Spleen (tissue), 11 donors: Measurements from ENCODE around the gene NAT14. TPM values are rescaled to one million over a fixed set of nuclear protein-coding genes. Genes with fewer than 3 reads are reported as not detected.

Experiments
- DNase-seq: peaks from one replicate; pipeline ENCODE4 v3.0.0-alpha.2; 2020
- H3K27ac ChIP-seq, 8 donors: fragments of 200-600 bp; sonication (generic) in 7 of 8; 1 replicate in 4 of 8; 2 replicates in 4 of 8; pipeline versions ENCODE4 v1.5.0 to v1.8.0; 2016 to 2021; ENCODE audit warnings: inconsistent platforms in 4 of 8, mild to moderate bottlenecking in 4 of 8, moderate library complexity in 1 of 8
- H3K27me3 ChIP-seq, 7 donors: fragments of 200-600 bp; sonication (generic) in 6 of 7; replicated peaks in 1 of 7; 1 replicate in 4 of 7; 2 replicates in 3 of 7; pipeline versions ENCODE4 v1.5.0 to v1.8.0; 2016 to 2021; ENCODE audit warnings: inconsistent platforms in 3 of 7, mild to moderate bottlenecking in 1 of 7
- H3K36me3 ChIP-seq, 6 donors: fragments of 200-600 bp; sonication (generic) in 5 of 6; 1 replicate in 4 of 6; 2 replicates in 2 of 6; pipeline versions ENCODE4 v1.5.0 to v1.8.0; 2016 to 2021; ENCODE audit warnings: inconsistent platforms in 2 of 6
- H3K4me1 ChIP-seq, 6 donors: fragments of 200-600 bp; sonication (generic) in 5 of 6; 1 replicate in 3 of 6; 2 replicates in 3 of 6; pipeline versions ENCODE4 v1.5.0 to v1.8.0; 2016 to 2021; ENCODE audit warnings: inconsistent platforms in 3 of 6
- H3K4me3 ChIP-seq, 8 donors: fragments of 200-600 bp; sonication (generic) in 7 of 8; 1 replicate in 4 of 8; 2 replicates in 4 of 8; pipeline versions ENCODE4 v1.5.0 to v1.8.0; 2016 to 2021; ENCODE audit warnings: inconsistent platforms in 4 of 8, mild to moderate bottlenecking in 4 of 8, moderate library complexity in 2 of 8
- H3K9me3 ChIP-seq, 8 donors: fragments of 200-600 bp; sonication (generic) in 7 of 8; 1 replicate in 4 of 8; 2 replicates in 4 of 8; pipeline versions ENCODE4 v1.5.0 to v1.8.0; 2016 to 2021; ENCODE audit warnings: inconsistent platforms in 4 of 8
- CTCF ChIP-seq, 11 experiments: fragments of 200-600 bp in 7 of 11; fragments of 450-650 bp in 4 of 11; sonication (generic) in 4 of 11; IDR thresholded peaks in 8 of 11; conservative IDR thresholded peaks in 3 of 11; 1 replicate in 7 of 11; 2 replicates in 4 of 11; pipeline versions ENCODE4 v1.4.0 to v1.8.0; 2016 to 2021; ENCODE audit warnings: antibody characterized with exemption in 11 of 11, inconsistent platforms in 4 of 11, mild to moderate bottlenecking in 1 of 11
- POLR2A ChIP-seq, 3 donors: fragments of 450-650 bp; IDR thresholded peaks; one replicate each; pipeline ENCODE4 v1.5.1; 2017; ENCODE audit warnings: antibody characterized with exemption in 3 of 3, mild to moderate bottlenecking in 1 of 3
- POLR2AphosphoS5 ChIP-seq, 3 donors: sonication (generic); formaldehyde crosslinking; IDR thresholded peaks; one replicate each; pipeline ENCODE4 v1.5.1; 2017; ENCODE audit warnings: antibody characterized with exemption in 3 of 3
- WGBS, 5 donors: extraction: QIAGEN DNeasy Blood & Tissue Kit in 3 of 5; methylation state at CpG; one replicate each; pipeline versions ENCODE4 v1.1.5 to v1.1.7; 2013 to 2018; 5-methylcytosine and 5-hydroxymethylcytosine counted together
- intact Hi-C: fragments of 100-400 bp; cut with DNase I; formaldehyde crosslinking; loops from one replicate; pipeline ENCODE4 v1.15.0; 2023; ENCODE audit warnings: low total_unique reads
- polyA plus RNA-seq, 3 donors: library from polyadenylated mRNA; stranded (reverse); fragments of 200-250 nt; gene quantifications; one replicate each; pipeline ENCODE4 v1.2.1, GENCODE V29; 2013
- total RNA-seq, 7 donors: library from RNA; depleted of rRNA in 3 of 7; stranded (reverse); fragments of >200 nt in 3 of 7; fragmentation: NEBNext Ultra II Directional in 4 of 7; extraction: Animal tissue kit (Norgen Biotek cat#: 25700) in 4 of 7; gene quantifications; one replicate each; pipeline versions ENCODE4 v1.1.0 to v1.2.1, GENCODE V29; 2016 to 2021
- donor health status: healthy with polysubstance abuse.
- donor health status: DM: no; HTN: no; CAD: no; lungs with moderate emphysema.
- donor health status: DM: no; HTN: no; CAD: no.
- donor health status: Bipolar disorder and iron deficiency.
- donor health status: healthy.
- donor health status: DM: no; HTN: no; CAD: no.
- donor health status: DM: yes; HTN: yes; CAD: no.

Gene NAT14
- total and polyA plus RNA-seq, 10 donors: 1.9 to 17.7 (median 8.2) TPM

DNA sequence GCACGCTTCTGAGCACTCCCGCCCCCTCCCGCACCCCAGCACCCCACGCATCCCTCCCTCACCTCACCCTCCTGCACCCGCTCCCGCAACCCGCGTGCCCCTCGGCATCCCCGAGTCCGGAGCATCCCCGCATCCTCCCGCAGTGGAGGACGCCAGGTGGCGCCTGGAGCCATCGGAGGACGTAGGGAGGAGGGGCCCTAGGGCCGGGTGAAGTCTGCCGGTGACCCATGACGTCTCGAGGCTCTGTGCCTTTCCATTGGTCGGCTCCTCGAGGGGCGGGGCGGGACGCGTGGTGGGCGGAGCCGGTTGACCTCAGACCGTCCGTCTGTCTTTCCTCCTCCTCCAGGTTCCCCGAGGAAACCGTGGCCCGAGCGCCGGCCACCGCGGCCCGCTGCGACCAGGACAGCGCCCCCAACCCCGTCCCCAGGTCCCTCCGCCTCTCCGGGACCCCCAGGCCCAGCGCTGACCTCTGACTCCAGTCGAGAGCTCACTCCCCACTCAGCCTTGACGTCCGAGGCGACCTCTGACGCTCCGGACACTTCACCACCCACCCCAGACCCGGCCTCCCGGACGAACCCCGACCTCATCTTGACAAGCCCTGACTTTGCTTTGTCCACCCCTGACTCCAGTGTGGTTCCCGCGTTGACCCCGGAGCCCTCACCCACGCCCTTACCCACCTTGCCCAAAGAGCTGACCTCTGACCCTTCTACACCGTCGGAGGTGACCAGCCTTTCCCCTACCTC is 32.1 kb downstream of the NAT14 start:
- intact Hi-C loops: loop anchor here (2.0 kb wide), 1 partner anchor 116 kb away; no protein-coding TSS in a partner anchor
- peak; percentile 96 for DNase-seq
- Histone ChIP-seq H3K27ac (peak overlapping the region; percentile 71 to 88 (median 82)), H3K9me3 (no peaks in the 10 kb centered on the region), H3K36me3 (peaks cover 0 to 11% (median 0%) of the 10 kb centered on the region in 6 donors), H3K4me3 (peak overlapping the region in 7 of 8 donors; percentile 25 to 63 (median 37)), H3K27me3 (peaks cover 0 to 27% (median 0%) of the 10 kb centered on the region in 7 donors), H3K4me1 (peaks cover 0 to 13% (median 11%) of the 10 kb centered on the region in 6 donors)
- TF ChIP-seq POLR2AphosphoS5 (IDR thresholded peaks at IDR 0.05) (peak; percentile 57 to 83 (median 78)), CTCF (IDR thresholded peaks at IDR 0.05 in 8 of 11, conservative IDR thresholded peaks at IDR 0.05 in 3 of 11) (peak; percentile 67 to 98 (median 87)), POLR2A (IDR thresholded peaks at IDR 0.05) (no peak)
- 8 to 15% (median 9%) methylated on average over 37 to 61 of the region's 61 CpGs for WGBS, 5 donors

- Histone ChIP-seq H3K27me3 (peaks cover 0 to 21% (median 0%) of the 10 kb centered on the region in 7 donors), H3K36me3 (peaks cover 0 to 5% (median 0%) of the 10 kb centered on the region in 6 donors), H3K4me1 (peaks cover 0 to 13% (median 11%) of the 10 kb centered on the region in 6 donors), H3K27ac (no peak overlapping the region), H3K4me3 (no peak overlapping the region), H3K9me3 (no peaks in the 10 kb centered on the region)
- TF ChIP-seq POLR2A (IDR thresholded peaks at IDR 0.05) (no peak), CTCF (IDR thresholded peaks at IDR 0.05 in 8 of 11, conservative IDR thresholded peaks at IDR 0.05 in 3 of 11) (no peak), POLR2AphosphoS5 (IDR thresholded peaks at IDR 0.05) (no peak)
- intact Hi-C loops: no loop called here
- WGBS, 5 donors: 80 to 94% (median 87%) methylated on average over 10 of the region's 10 CpGs
- DNase-seq: no peak
These were observed 34.7 kb downstream of the NAT14 start for GRCh38 chr19:55519451-55520311.

DNA sequence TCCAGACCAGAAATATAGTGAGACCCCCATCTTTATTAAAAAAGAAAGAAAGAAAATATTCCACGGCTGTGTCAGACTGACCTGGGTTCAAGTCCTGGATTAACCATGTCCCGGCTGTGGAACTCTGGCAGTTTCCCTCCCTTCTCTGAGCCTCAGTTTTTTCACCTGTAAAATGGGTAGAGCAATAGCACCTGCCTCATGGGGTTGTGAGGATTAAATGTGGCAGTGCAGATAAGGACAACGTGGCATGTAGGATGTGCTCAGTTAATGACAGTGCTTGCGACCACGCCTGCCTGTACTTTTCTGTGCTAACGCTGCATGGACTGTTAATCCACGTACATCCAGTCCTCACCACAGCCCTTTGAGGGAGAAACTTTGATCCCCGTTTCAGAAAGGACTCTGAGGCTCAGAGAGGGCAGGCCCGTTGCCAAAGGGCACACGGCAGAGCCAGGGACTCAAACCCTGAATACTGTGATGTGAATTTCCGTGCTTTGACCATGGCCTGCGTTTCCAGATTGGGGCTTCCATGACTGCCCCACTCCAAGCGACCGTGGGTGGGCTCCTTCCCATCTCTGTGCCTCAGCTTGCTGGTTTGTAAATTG is 35.8 kb downstream of the NAT14 start:
- intact Hi-C loops: no loop called here
- WGBS, 5 donors: 77 to 84% (median 81%) methylated on average over 14 of the region's 14 CpGs
- DNase-seq: no peak
- peaks cover 0 to 22% (median 0%) of the 10 kb centered on the region in 7 donors for H3K27me3 ChIP-seq
- no peak overlapping the region for H3K27ac ChIP-seq
- H3K4me1 ChIP-seq: peaks cover 0 to 13% (median 11%) of the 10 kb centered on the region in 6 donors
- peaks cover 0 to 5% (median 0%) of the 10 kb centered on the region in 6 donors for H3K36me3 ChIP-seq
- H3K9me3 ChIP-seq: no peaks in the 10 kb centered on the region
- TF ChIP-seq POLR2AphosphoS5 (IDR thresholded peaks at IDR 0.05): no peak
- TF ChIP-seq CTCF (IDR thresholded peaks at IDR 0.05 in 8 of 11, conservative IDR thresholded peaks at IDR 0.05 in 3 of 11): no peak
- H3K4me3 ChIP-seq: no peak overlapping the region
